ENCODE data around the gene WDFY4. TPM values are rescaled to one million over a fixed set of nuclear protein-coding genes. Genes with fewer than 3 reads are reported as not detected.

Gene WDFY4
- total and polyA plus RNA-seq, 2 of the 13 experiments (the other 11 are each of a cell fraction or from before 2014, with no cell fraction given): not detected

GRCh38 chr10:49008091-49008490, 323.4 kb downstream of the WDFY4 start:
- ChIA-PET POLR2A (no interaction called here), CTCF (ENCODE audit: low intra/inter-chr PET ratio, low total read pairs) (no interaction called here)
- no peak for FAIRE-seq
- DNase-seq (ENCODE audit: low spot score): no peak
- no peaks in the 10 kb centered on the region for H4K20me1 ChIP-seq (ENCODE audit: insufficient read depth, low read length)
- H3K27me3 ChIP-seq (ENCODE audit: control insufficient read depth in 1 of 2, insufficient read depth in 2 of 2, low read length in 2 of 2): no peaks in the 10 kb centered on the region
- no peak overlapping the region for H3K4me2 ChIP-seq (ENCODE audit: low read depth, low read length)
- no peak overlapping the region for H2AFZ ChIP-seq (ENCODE audit: low read length)
- H3K36me3 ChIP-seq (replicated peaks in 1 of 2; ENCODE audit: control insufficient read depth in 1 of 2, insufficient read depth in 2 of 2, low read length in 2 of 2): no peaks in the 10 kb centered on the region
- TF ChIP-seq MLXIP (CRISPR knock-in tag; IDR thresholded peaks at IDR 0.05; ENCODE audit: borderline replicate concordance) (no peak), DZIP1 (CRISPR knock-in tag; IDR thresholded peaks at IDR 0.05) (no peak)
- no peaks in the 10 kb centered on the region for H3K9me3 ChIP-seq (ENCODE audit: low read length)
- H3K27ac ChIP-seq (ENCODE audit: extremely low read length, insufficient read depth, low read length): no peak overlapping the region
- intact Hi-C loops (cut with micrococcal nuclease; ENCODE audit: unreplicated experiment): no loop called here
- H3K4me1 ChIP-seq (ENCODE audit: insufficient read depth, low read length): no peaks in the 10 kb centered on the region
- ATAC-seq: no peak
- 0% methylated on average over 1 of the region's 1 CpG for WGBS (ENCODE audit: low lambda C conversion rate)
- no peaks in the 10 kb centered on the region for H3K79me2 ChIP-seq (ENCODE audit: insufficient read depth, low read length)
- H3K4me3 ChIP-seq (replicated peaks in 1 of 3; ENCODE audit: insufficient read depth in 1 of 3, low read depth in 2 of 3, low read length in 3 of 3): no peak overlapping the region
- H3K9ac ChIP-seq (ENCODE audit: insufficient read depth, low read depth, low read length): no peak overlapping the region
- BruUV-seq (replicated peaks): no TSS peak
- in situ Hi-C loops (cut with HindIII; ENCODE audit: extremely low pct_ligation_motif_present, low pct_unique_long_range_greater_than_20kb): no loop called here

All from HepG2 (cell line).